AG04450 (cell line): ENCODE results near the gene SNAPC1. TPM values are rescaled to one million over a fixed set of nuclear protein-coding genes. Genes with fewer than 3 reads are reported as not detected.

Source experiments
- CTCF ChIA-PET: fragments of 300-600, 350-600 bp; formaldehyde crosslinking; extraction: SDS; loops from one replicate; lab custom pipeline; 2022; ENCODE audit warnings: antibody characterized with exemption, inconsistent platforms; lab: Charles Lee
- POLR2A ChIA-PET: fragments of 350-600 bp; formaldehyde crosslinking; extraction: SDS; loops from one replicate; lab custom pipeline; 2021; ENCODE audit warnings: antibody characterized with exemption, inconsistent platforms; lab: Yijun Ruan, JAX
- DNase-seq: peaks from one replicate; pipeline ENCODE4 v3.0.0-alpha.2; 2011; ENCODE audit warnings: low read depth, low spot score
- H3K27ac ChIP-seq: one replicate; pipeline ENCODE4 v1.5.1; 2012; ENCODE audit warnings: low read depth, low read length, control low read depth
- H3K27me3 ChIP-seq: one replicate; pipeline ENCODE4 v1.6.0; 2012; ENCODE audit warnings: low read length; ENCODE audit not compliant: control insufficient read depth, insufficient read depth
- H3K4me3 ChIP-seq: 2 replicates; pipeline ENCODE4 v1.5.1; 2011; ENCODE audit warnings: mild to moderate bottlenecking, low read depth, low read length, control low read depth
- H3K9me3 ChIP-seq: 2 replicates; pipeline ENCODE4 v1.5.1; 2012; ENCODE audit warnings: low read length; ENCODE audit not compliant: control insufficient read depth, insufficient read depth
- CTCF ChIP-seq: IDR thresholded peaks from 2 replicates; pipeline ENCODE4 v1.5.1; 2011; ENCODE audit warnings: low read depth, low read length, control low read depth, inconsistent platforms
- polyA plus RNA-seq: library from polyadenylated mRNA; depleted of rRNA; stranded (reverse); fragments of >200 nt; gene quantifications from 2 replicates; pipeline ENCODE4 v1.2.3, GENCODE V29; 2011

The SNAPC1 gene
- polyA plus RNA-seq, 1 experiment, result 18.6 TPM

- Histone ChIP-seq H3K9me3 (peaks cover 3% of the 10 kb centered on the region; the same call in 1 of the 2 replicates), H3K27me3 (no peaks in the 10 kb centered on the region), H3K27ac (no peak overlapping the region), H3K4me3 (no peak overlapping the region)
- ChIA-PET CTCF (interaction anchor here (0.7 to 4.2 kb wide), 22 partner anchors 10 to 563 kb away, joined by 3 to 79 read pairs (median 9); partner anchors contain the start of gene SNAPC1), POLR2A (no interaction called here)
- no peak for TF ChIP-seq CTCF
- no peak for DNase-seq
Observed at GRCh38 chr14:61836184-61836583, 74.0 kb downstream of the SNAPC1 start.

GRCh38 chr14:61836807-61837206, 74.6 kb downstream of the SNAPC1 start:
- Histone ChIP-seq H3K27ac (no peak overlapping the region), H3K9me3 (peaks cover 3% of the 10 kb centered on the region; the same call in 1 of the 2 replicates), H3K4me3 (no peak overlapping the region), H3K27me3 (no peaks in the 10 kb centered on the region)
- DNase-seq, result no peak
- ChIA-PET CTCF (interaction anchor here (0.7 to 4.2 kb wide), 33 partner anchors 9 to 563 kb away, joined by 3 to 79 read pairs (median 7); partner anchors contain the start of gene SNAPC1), POLR2A (interaction anchor here (0.5 to 0.7 kb wide), 2 partner anchors 177 to 263 kb away, joined by 3 to 7 read pairs; no protein-coding TSS in a partner anchor)
- TF ChIP-seq CTCF, result no peak

DNA sequence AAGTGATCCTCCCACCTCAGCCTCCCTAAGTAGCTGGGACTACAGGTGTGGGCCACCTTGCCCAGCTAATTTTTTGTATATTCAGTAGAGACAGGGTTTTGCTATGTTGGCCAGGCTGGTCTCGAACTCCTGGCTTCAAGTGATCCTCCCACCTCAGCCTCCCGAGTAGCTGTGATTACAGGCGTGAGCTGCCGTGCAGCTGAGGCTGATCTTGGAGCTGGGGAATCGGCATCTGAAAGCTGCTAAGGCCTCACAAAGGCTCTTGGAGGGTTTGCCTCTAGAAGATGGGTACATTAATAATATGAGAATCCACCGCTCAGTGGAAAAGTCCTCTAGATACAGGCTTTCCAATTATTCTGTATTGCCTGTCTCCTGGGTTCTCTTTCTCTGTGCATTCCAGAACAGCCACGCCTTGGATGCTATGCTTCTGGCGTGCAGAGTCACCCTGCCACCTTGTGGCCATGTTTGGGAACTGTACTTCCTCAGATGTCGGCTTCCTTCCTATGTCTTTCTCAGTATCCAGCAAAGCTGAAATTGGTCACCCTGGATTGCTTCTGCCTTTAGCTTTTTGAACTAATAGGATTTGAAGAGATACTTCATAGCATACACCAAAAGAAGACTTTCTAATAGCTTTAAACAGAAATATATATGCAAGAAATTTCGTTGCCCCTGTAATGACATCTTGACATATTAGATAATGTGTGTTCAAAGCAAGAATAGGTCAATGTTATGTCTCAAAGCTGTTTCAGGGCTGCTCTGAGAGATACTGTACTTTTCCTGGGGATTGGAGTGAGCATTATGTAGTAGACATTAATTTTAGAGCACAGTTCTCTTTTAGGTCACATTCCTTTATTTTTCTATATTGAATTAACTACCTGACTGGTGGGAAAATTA, 75.4 kb downstream of the SNAPC1 start:
- H3K27me3 ChIP-seq, result peaks cover 2% of the 10 kb centered on the region
- H3K27ac ChIP-seq, result no peak overlapping the region
- POLR2A ChIA-PET, result interaction anchor here (0.7 kb wide), 1 partner anchor 264 kb away, joined by 7 read pairs; no protein-coding TSS in a partner anchor
- no peaks in the 10 kb centered on the region for H3K9me3 ChIP-seq
- peak; percentile 94 for TF ChIP-seq CTCF
- H3K4me3 ChIP-seq, result no peak overlapping the region
- peak; percentile 55 for DNase-seq
- CTCF ChIA-PET, result interaction anchor here (0.6 to 4.2 kb wide), 47 partner anchors 8 to 570 kb away, joined by 3 to 79 read pairs (median 5); partner anchors contain the start of gene SNAPC1

DNA sequence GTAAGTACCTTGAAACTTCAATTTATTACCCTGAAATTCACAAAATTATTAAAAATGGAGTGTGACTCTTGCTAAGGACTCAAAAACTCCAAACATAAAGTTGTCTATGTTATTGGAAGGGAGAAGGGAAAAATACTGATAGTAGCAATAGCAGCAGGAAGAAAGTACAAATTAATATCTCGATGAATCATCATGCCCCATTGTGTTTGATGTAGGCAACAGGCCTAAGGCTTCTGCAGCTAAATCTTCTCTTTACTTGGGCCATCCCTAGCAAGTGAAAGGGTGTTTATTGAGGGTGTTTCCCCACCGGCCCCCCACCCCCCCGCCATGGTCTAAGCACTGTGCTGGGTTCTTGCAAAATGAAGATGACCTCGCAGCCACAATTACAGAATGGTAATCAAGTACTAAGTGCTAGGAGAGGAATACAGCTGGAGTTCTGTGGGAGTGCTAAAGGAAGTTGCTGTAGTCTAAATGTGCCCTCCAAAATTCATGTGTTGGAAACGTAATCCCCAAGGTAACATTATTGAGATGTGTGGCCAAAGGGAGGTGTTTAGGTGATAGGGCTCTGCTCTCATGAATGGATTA, 76.5 kb downstream of the SNAPC1 start:
- POLR2A ChIA-PET, result interaction anchor here (0.6 kb wide), 1 partner anchor 279 kb away, joined by 3 read pairs; no protein-coding TSS in a partner anchor

More for the DNA sequence above, 76.5 kb downstream of the SNAPC1 start:
- H3K9me3 ChIP-seq, result no peaks in the 10 kb centered on the region
- peaks cover 4% of the 10 kb centered on the region for H3K27me3 ChIP-seq
- CTCF ChIA-PET, result interaction anchor here (0.6 to 4.2 kb wide), 9 partner anchors 31 to 1077 kb away, joined by 3 to 79 read pairs (median 10); no protein-coding TSS in a partner anchor
- no peak overlapping the region for H3K4me3 ChIP-seq
- no peak for TF ChIP-seq CTCF
- no peak for DNase-seq
- no peak overlapping the region for H3K27ac ChIP-seq
